NCI-H82 (cell line): ENCODE measurements around the gene PLEK.
"Not testable (repeated sequence)": the region's sequence is repeated elsewhere in the genome, so short reads cannot be mapped to it uniquely, and the experiment has no call there.

Experiments
- DNase-seq: peaks from one replicate; lab custom pipeline; 2025; lab: John Stamatoyannopoulos, UW

The PLEK gene

GRCh38 chr2:68384485-68385107, 19.5 kb downstream of the PLEK start:
- no peak for DNase-seq

- DNase-seq, result peak; percentile 12
Measured at GRCh38 chr2:68385220-68385906, 20.3 kb downstream of the PLEK start.

DNA sequence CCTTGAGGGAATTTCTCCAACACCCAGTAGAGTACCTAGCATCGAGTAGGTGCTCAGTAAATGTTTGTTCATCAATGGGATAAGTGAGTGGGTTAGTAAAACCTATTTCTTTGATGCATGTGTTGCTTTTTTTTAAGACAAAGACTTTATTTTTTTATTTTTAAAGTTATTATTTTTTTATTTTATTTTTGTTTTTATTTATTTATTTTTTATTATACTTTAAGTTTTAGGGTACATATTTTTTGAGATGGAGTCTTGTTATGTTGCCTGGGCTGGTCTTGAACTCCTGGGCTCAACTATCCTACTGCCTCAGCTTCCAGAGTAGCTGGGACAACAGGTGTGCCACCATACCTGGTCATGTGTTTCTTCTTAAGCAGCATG, 20.8 kb downstream of the PLEK start:
- no peak for DNase-seq

DNA sequence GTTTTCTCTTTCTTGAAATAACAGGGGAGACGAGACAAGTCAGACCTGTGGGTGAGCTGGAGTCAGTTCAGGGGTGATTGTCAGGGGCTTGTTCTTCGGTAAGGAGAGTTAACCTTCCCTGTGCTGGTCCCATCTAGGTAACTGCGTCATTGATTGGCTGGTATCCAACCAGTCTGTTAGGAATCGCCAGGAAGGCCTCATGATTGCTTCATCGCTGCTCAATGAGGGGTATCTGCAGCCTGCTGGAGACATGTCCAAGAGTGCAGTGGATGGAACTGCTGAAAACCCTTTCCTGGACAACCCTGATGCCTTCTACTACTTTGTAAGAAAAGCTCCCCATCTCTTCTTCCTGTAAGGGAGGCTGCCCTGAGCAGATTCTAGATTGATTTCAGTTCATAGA, 21.3 kb downstream of the PLEK start:
- no peak for DNase-seq

GRCh38 chr2:68387408-68388350, 22.6 kb downstream of the PLEK start:
- DNase-seq, result no peak

- no peak for DNase-seq
Measured at GRCh38 chr2:68388358-68388757, 23.3 kb downstream of the PLEK start.

DNA sequence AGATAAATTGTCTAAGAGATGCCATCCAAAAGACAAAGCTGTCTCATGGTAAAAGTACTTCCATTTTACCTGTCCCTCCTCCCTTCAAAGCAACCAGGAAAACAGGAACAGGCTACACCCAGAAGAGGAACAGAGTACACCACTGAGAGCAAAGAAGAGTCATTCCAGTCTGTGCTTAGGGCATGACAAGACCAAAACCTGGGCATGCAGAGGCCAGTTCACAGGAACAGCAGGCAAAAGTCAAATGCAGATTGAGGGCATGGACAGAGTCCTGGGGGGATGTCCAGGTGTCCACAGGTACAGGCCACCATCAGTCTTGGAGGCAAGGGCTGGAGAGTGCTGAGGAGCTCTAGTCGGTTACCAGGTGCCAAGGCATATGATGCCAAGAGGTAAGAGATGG, 23.7 kb downstream of the PLEK start:
- DNase-seq, result no peak

DNA sequence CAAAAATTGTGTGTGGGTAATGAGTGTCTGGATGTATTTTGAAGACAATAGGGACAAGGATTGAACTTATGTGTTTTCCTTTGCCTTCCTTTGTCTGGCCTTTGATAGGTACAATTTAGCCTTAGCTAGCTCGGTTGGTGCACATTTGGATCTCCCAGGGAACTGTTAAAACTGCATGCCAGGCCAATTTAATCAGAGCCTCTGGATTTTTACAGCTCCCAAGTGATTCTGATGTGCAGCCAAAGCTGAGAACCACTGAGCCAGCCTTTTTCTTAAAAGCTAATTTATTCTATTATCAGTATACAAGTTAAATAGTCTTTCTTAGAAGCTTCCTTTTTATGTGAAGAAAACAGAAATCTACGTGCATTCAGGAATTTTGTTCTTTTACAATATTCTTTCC, 25.0 kb downstream of the PLEK start:
- no peak for DNase-seq

GRCh38 chr2:68390586-68390985, 25.5 kb downstream of the PLEK start:
- peak; percentile 64 for DNase-seq

DNA sequence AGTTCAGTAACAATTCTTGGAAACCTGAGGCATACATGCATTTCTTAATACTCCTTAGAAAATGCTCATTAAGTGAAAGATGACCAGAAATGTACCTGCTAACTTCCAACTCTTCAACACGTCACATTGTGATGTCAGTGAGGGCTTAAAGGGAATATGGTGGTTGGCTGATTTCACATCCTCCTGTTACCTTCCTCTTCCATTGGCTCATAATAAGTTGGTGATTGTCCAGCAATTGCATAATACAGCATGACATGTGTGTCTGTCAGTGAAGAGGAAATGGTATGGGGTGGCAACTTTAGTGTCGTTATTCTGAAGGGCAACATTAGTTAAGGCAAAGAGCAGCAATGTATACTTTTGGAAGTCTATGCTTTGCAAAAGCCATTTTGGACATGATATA, 26.0 kb downstream of the PLEK start:
- DNase-seq, result no peak

DNA sequence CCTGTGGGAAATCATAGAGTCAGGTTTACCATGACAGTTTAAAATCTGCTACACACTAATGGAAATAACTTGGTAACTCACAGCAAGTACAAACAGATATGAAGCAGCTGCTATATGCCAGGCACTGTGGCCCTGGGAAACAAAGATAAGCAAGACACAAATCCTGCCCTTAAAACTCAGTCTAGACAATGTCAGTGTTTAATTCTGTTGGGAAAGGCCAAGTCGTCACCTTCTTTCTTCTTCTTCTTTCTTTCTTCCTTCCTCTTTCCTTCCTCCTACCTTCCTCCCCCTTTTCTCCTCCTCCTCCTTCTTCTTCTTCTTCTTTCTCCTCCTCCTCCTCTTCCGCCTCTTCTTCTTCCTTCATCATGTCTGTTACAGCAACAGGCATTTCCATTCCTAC, 26.8 kb downstream of the PLEK start:
- DNase-seq, result peak; percentile 42

- no peak for DNase-seq
Measured at GRCh38 chr2:68396093-68396492, 31.0 kb downstream of the PLEK start.

- not testable (repeated sequence) for DNase-seq
Measured at GRCh38 chr2:68397704-68398263, 32.7 kb downstream of the PLEK start.

DNA sequence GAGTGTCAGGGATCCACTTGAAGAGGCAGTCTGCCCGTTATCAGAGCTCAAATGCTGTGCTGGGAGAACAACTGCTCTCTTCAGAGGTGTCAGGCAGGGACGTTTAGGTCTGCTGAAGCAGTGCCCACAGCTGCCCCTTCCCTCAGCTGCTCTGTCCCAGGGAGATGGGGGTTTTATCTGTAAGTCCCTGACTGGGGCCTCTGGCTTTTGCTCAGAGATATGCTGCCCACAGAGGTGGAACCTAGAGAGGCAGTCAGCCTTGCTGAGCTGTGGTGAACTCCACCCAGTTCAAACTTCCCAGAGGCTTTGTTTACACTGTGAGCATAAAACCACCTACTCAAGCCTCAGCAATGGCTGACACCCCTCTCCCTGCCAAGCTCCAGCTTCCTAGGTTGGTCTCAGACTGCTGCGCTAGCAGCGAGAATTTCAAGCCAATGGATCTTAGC, 38.1 kb downstream of the PLEK start:
- no peak for DNase-seq

- no peak for DNase-seq
Measured at GRCh38 chr2:68404164-68404563, 39.1 kb downstream of the PLEK start.

DNA sequence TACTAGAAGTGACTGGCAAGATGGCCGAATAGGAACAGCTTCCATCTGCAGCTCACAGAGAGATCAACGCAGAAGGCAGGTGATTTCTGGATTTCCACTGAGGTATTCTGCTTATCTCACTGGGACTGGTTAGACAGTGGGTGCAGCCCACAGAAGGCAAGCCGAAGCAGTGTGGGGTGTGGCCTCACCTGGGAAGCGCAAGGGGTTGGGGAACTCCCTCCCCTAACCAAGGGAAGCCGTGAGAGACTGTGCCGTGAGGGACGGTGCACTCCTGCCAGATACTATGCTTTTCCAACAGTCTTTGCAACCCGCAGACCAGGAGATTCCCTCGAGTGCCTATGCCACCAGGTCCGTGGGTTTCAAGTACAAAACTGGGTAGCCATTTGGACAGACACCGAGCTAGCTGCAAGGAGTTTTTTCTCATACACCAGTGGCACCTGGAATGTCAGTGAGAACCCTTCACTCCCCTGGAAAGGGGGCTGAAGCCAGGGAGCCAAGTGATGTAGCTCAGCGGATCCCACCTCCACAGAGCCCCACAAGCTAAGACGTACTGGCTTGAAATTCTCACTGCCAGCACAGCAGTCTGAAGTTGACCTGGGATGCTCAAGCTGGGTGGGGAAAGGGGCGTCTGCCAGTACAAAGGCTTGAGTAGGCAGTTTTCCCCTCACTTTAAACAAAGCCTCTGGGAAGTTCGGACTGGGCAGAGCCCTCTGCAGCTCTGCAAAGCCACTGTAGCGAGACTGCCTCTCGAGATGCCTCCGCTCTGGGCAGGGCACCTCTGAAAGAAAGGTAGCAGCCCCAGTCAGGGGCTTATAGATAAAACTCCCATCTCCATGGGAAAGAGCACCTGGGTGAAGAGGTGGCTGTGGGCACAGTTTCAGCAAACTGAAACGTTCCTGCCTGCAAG, 40.1 kb downstream of the PLEK start:
- DNase-seq, result no peak

DNA sequence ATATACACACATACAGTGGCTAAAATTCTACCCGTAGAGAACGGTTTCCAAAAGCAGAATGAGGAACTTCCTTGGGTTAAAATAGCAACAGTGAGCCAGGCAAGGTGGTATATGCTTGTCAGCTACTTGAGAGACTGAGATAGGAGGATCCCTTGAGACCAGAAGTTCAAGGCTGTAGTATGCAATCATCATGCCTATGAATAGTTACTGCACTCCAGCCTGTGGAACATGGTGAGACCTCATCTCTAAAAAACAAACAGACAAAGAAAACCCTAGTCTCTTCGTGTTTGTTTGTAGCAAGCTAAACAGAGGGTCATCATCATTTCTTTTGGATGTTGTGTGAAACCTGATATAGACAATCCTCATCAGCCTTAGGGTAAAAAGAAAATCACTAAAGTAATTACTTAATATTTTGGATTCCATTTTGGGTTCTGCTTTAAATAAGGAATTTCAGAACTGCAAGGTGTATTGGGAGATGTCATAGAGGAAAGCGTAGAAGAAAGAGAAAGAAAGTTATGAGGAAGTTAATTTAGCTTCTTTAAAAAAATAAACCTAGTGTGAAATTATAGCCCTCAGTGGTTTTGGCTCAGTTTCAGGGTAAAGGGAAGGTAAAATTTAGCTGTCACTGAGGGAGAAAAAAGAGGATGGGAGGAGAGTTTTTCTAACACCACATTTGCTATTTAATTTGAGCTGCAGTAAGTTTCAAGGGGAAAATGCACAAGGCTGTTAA, 46.5 kb downstream of the PLEK start:
- no peak for DNase-seq

- DNase-seq, result no peak
Measured at GRCh38 chr2:68412127-68412819, 47.2 kb downstream of the PLEK start.

DNA sequence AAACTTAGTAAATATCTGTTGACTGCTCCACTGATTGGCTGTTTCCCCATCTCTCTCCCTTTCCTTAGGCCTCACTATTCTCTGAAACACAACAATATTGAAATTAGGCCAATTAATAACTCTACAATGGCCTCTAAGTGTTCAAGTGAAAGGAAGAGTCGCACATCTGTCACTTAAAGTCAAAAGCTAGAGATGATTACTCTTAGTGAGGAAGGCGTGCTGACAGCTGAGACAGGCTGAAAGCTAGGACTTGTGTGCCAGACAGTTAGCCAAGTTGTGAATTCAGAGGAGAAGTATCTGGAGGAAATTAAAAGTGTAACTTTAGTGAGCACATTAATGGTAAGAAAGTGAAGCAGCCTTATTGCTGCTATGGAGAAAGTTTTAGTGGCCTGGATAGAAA, 48.4 kb downstream of the PLEK start:
- DNase-seq, result no peak

- no peak for DNase-seq
Measured at GRCh38 chr2:68414452-68414851, 49.4 kb downstream of the PLEK start.
